Right lobe of liver (tissue), 4 donors: ENCODE data around the gene SETBP1.

Source experiments
- CTCF ChIP-seq, 4 donors: fragments of 200-600 bp in 3 of 4; fragments of 450-650 bp in 1 of 4; IDR thresholded peaks; one replicate each; pipeline versions ENCODE4 v1.5.1 to v1.8.0; 2016 to 2022; ENCODE audit warnings: antibody characterized with exemption in 4 of 4, mild to moderate bottlenecking in 2 of 4
- POLR2A ChIP-seq: fragments of 450-650 bp; IDR thresholded peaks from one replicate; pipeline ENCODE4 v1.6.1; 2017; ENCODE audit warnings: antibody characterized with exemption, mild to moderate bottlenecking
- donor health status: DM: no; HTN: no; CAD: no.
- donor health status: DM: no; HTN: no; CAD: no.
- donor health status: DM: no; HTN: yes; CAD: no.

GRCh38 chr18:44733069-44733753 lies 52.5 kb downstream of the SETBP1 start:
- TF ChIP-seq CTCF (IDR thresholded peaks at IDR 0.05) (no peak), POLR2A (no peak)
